ENCODE data around the gene KCNQ2.

KCNQ2 gene

GRCh38 chr20:63486300-63486855 is 13.9 kb upstream of the KCNQ2 start:
- Histone ChIP-seq H3K4me3 (ENCODE audit: low read depth, low read length) (no peak overlapping the region), H2AFZ (no peak overlapping the region), H3K9me3 (ENCODE audit: control insufficient read depth, low read length) (no peaks in the 10 kb centered on the region), H3K4me2 (ENCODE audit: low read length) (no peak overlapping the region), H3K36me3 (ENCODE audit: control insufficient read depth, insufficient read depth, low read length) (no peaks in the 10 kb centered on the region), H3K27me3 (ENCODE audit: control insufficient read depth, insufficient read depth, low read length) (no peaks in the 10 kb centered on the region), H3K9ac (no peak overlapping the region), H3K79me2 (no peaks in the 10 kb centered on the region), H3K4me1 (no peaks in the 10 kb centered on the region), H3K27ac (no peak overlapping the region)
- TF ChIP-seq CTCF (IDR thresholded peaks at IDR 0.05) = no peak

DNA sequence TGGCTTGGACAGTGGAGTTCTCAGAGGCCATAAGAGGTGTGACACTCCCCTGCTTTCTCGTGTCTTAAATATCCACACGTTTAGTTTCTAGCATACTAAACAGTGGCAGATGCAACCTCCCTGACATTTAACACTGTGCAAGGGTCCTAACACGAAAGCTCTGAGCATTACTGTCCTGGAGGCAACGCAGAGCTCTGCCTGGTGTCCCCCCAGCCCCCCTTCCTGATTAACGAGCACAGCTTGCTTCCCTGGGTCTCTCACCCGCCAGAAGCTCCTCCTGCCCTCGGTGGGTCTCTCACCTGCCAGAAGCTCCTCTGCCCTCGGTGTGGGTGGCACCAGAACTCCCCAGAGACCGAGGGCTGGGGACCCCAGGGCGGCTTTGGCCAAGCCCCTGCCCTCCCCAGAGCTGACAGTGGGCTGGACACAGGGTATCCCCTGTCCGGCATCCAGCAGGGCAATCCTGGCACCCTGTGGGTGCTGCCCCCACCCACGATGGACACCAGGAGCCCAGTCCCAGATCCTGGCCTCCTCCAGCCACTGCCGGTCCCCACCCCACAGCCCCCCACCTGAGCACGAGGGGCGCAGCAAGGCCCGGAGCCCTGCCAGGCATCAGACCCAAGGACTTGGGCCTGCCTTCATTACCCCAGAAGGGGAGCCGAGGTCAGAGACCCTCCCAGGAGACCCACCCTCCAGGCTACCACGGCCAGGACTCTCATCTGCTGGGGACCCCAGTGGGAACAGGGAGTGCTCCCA is 12.4 kb upstream of the KCNQ2 start:
- Histone ChIP-seq H3K9me3 (ENCODE audit: control insufficient read depth, low read length) (no peaks in the 10 kb centered on the region), H3K4me3 (ENCODE audit: low read depth, low read length) (no peak overlapping the region), H3K27ac (no peak overlapping the region), H3K36me3 (ENCODE audit: control insufficient read depth, insufficient read depth, low read length) (no peaks in the 10 kb centered on the region), H3K4me2 (ENCODE audit: low read length) (no peak overlapping the region), H2AFZ (no peak overlapping the region), H3K9ac (no peak overlapping the region), H3K27me3 (ENCODE audit: control insufficient read depth, insufficient read depth, low read length) (no peaks in the 10 kb centered on the region), H3K4me1 (no peaks in the 10 kb centered on the region), H3K79me2 (no peaks in the 10 kb centered on the region)
- TF ChIP-seq CTCF (IDR thresholded peaks at IDR 0.05) = no peak

DNA sequence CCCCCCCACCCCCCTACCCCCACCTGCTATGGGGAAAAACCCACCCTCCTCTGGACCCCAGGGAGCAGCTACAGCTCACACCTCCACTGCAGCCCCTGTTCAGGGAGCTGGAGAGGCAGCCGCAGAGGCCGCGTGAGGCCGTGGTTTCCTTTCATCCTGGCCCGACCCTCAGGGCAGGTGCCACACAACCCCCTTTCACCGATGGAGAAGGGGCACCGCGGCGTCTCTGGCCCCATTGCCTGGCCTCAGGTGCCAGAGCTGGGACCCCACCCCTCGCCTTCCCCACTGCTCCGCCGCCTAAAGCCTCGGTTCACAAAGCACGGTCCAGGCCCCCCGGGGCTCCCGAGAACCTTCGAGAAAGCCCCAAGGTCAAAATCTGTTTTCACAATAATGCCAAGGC is 11.8 kb upstream of the KCNQ2 start:
- Histone ChIP-seq H3K36me3 (ENCODE audit: control insufficient read depth, insufficient read depth, low read length) (no peaks in the 10 kb centered on the region), H3K9ac (no peak overlapping the region), H3K4me2 (ENCODE audit: low read length) (no peak overlapping the region), H3K4me3 (ENCODE audit: low read depth, low read length) (no peak overlapping the region), H3K9me3 (ENCODE audit: control insufficient read depth, low read length) (no peaks in the 10 kb centered on the region), H3K27ac (no peak overlapping the region), H2AFZ (no peak overlapping the region), H3K27me3 (ENCODE audit: control insufficient read depth, insufficient read depth, low read length) (no peaks in the 10 kb centered on the region), H3K4me1 (no peaks in the 10 kb centered on the region), H3K79me2 (no peaks in the 10 kb centered on the region)
- no peak for TF ChIP-seq CTCF (IDR thresholded peaks at IDR 0.05)

DNA sequence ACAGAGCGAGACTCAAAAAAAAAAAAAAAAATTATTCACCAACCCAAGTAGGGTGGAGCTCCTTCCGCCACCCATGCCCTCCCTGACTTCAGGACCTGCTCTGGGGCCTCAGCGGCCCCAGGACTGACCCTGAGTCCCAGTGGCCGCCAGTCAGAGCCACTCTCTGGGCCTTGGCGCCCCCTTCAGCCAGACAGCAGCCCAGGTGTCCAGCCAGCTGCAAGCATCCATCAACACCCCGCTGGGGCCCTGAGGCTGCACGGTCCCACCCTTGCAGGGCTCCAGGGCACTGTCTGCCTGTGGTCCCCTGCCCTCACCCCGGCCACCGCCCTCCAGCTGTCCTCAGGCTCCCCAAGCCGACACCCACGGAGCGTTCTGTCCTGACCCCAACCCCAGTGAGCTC is 11.4 kb upstream of the KCNQ2 start:
- H3K9ac ChIP-seq = no peak overlapping the region
- no peak overlapping the region for H2AFZ ChIP-seq
- no peak overlapping the region for H3K27ac ChIP-seq
- no peaks in the 10 kb centered on the region for H3K4me1 ChIP-seq
- H3K4me2 ChIP-seq (ENCODE audit: low read length) = no peak overlapping the region
- H3K4me3 ChIP-seq (ENCODE audit: low read depth, low read length) = no peak overlapping the region
- H3K27me3 ChIP-seq (ENCODE audit: control insufficient read depth, insufficient read depth, low read length) = no peaks in the 10 kb centered on the region
- TF ChIP-seq CTCF (IDR thresholded peaks at IDR 0.05) = no peak
- no peaks in the 10 kb centered on the region for H3K79me2 ChIP-seq
- no peaks in the 10 kb centered on the region for H3K9me3 ChIP-seq (ENCODE audit: control insufficient read depth, low read length)
- H3K36me3 ChIP-seq (ENCODE audit: control insufficient read depth, insufficient read depth, low read length) = no peaks in the 10 kb centered on the region

All from parathyroid adenoma (tissue), 2 donors.